GM10248 (cell line): ENCODE data around the gene VSTM5.
"Not testable (repeated sequence)": the region's sequence is repeated elsewhere in the genome, so short reads cannot be mapped to it uniquely, and the experiment has no call there.

Experiments used
- CTCF ChIA-PET: fragments of 300-600 bp; sonication (Branson Sonifier 250); formaldehyde crosslinking; extraction: SDS; loops from one replicate; lab custom pipeline; 2021; ENCODE audit warnings: antibody characterized with exemption; lab: Yijun Ruan, JAX
- POLR2A ChIA-PET: fragments of 350-650 bp; sonication (Branson Sonifier 250); formaldehyde crosslinking; extraction: SDS; loops from one replicate; lab custom pipeline; 2020; ENCODE audit warnings: antibody characterized with exemption; lab: Yijun Ruan, JAX
- DNase-seq: peaks from one replicate; pipeline ENCODE4 v3.0.0; 2012; ENCODE audit errors: extremely low spot score
- CTCF ChIP-seq: IDR thresholded peaks from 2 replicates; pipeline ENCODE4 v1.5.1; 2012; ENCODE audit warnings: mild to moderate bottlenecking, low read depth; ENCODE audit errors: extremely low read depth, missing control alignments, control extremely low read depth

VSTM5 gene

GRCh38 chr11:93850594-93851018 is at the start of gene VSTM5:
VSTM5 (minus strand) TSS chr11:93850618; CDS start chr11:93850502, 116 bp downstream.
- DNase-seq = no peak
- no peak for TF ChIP-seq CTCF
- ChIA-PET POLR2A (no interaction called here), CTCF (no interaction called here)

GRCh38 chr11:93895106-93895862 is 44.9 kb upstream of the VSTM5 start:
- CTCF ChIA-PET = interaction anchor here (0.8 to 3.1 kb wide), 20 partner anchors 9 to 1002 kb away, joined by 3 to 22 read pairs (median 5); partner anchors contain the start of gene C11orf97
- peak; percentile 18 for TF ChIP-seq CTCF
- DNase-seq = no peak
- POLR2A ChIA-PET = no interaction called here

GRCh38 chr11:93890391-93891051 is 40.1 kb upstream of the VSTM5 start:
- ChIA-PET POLR2A (no interaction called here), CTCF (no interaction called here)
- no peak for TF ChIP-seq CTCF
- no peak for DNase-seq

GRCh38 chr11:93887111-93887510 is 36.7 kb upstream of the VSTM5 start:
- no peak for DNase-seq
- POLR2A ChIA-PET = no interaction called here
- no peak for TF ChIP-seq CTCF
- CTCF ChIA-PET = interaction anchor here (4.5 kb wide), 1 partner anchor 8 kb away, joined by 22 read pairs; no protein-coding TSS in a partner anchor

- POLR2A ChIA-PET = not testable (repeated sequence)
Measured at GRCh38 chr11:93879114-93879513, 28.7 kb upstream of the VSTM5 start.

GRCh38 chr11:93875637-93876036 is 25.2 kb upstream of the VSTM5 start:
- POLR2A ChIA-PET = no interaction called here
- CTCF ChIA-PET = no interaction called here
- TF ChIP-seq CTCF = no peak
- DNase-seq = no peak

More at GRCh38 chr11:93879114-93879513, 28.7 kb upstream of the VSTM5 start:
- CTCF ChIA-PET = interaction anchor here (1.2 kb wide), 1 partner anchor 16 kb away, joined by 3 read pairs; no protein-coding TSS in a partner anchor
- DNase-seq = not testable (repeated sequence)

- no peak for DNase-seq
- ChIA-PET CTCF (interaction anchor here (1.1 to 1.8 kb wide), 2 partner anchors 24 to 41 kb away, joined by 4 read pairs; no protein-coding TSS in a partner anchor), POLR2A (no interaction called here)
- no peak for TF ChIP-seq CTCF
Measured at GRCh38 chr11:93871526-93871925, 21.1 kb upstream of the VSTM5 start.
